Spleen (tissue), 7 donors: ENCODE results near the gene CANT1.

ENCODE experiments used
- CTCF ChIP-seq, 11 experiments: fragments of 200-600 bp in 7 of 11; fragments of 450-650 bp in 4 of 11; sonication (generic) in 4 of 11; IDR thresholded peaks in 8 of 11; conservative IDR thresholded peaks in 3 of 11; 1 replicate in 7 of 11; 2 replicates in 4 of 11; pipeline versions ENCODE4 v1.4.0 to v1.8.0; 2016 to 2021; ENCODE audit warnings: antibody characterized with exemption in 11 of 11, inconsistent platforms in 4 of 11, mild to moderate bottlenecking in 1 of 11
- POLR2A ChIP-seq, 3 donors: fragments of 450-650 bp; IDR thresholded peaks; one replicate each; pipeline ENCODE4 v1.5.1; 2017; ENCODE audit warnings: antibody characterized with exemption in 3 of 3, mild to moderate bottlenecking in 1 of 3
- POLR2AphosphoS5 ChIP-seq, 3 donors: sonication (generic); formaldehyde crosslinking; IDR thresholded peaks; one replicate each; pipeline ENCODE4 v1.5.1; 2017; ENCODE audit warnings: antibody characterized with exemption in 3 of 3
- donor health status: DM: no; HTN: no; CAD: no; lungs with moderate emphysema.
- donor health status: DM: no; HTN: no; CAD: no.
- donor health status: DM: no; HTN: no; CAD: no.

- TF ChIP-seq POLR2AphosphoS5 (IDR thresholded peaks at IDR 0.05) (no peak), CTCF (IDR thresholded peaks at IDR 0.05 in 8 of 11, conservative IDR thresholded peaks at IDR 0.05 in 3 of 11) (no peak), POLR2A (IDR thresholded peaks at IDR 0.05) (no peak)
Measured at GRCh38 chr17:78956254-78956653, 53.3 kb downstream of the CANT1 start.
